HCT116 (cell line): ENCODE data around the gene ACER3. TPM values are rescaled to one million over a fixed set of nuclear protein-coding genes. Genes with fewer than 3 reads are reported as not detected.

Source experiments
- ATAC-seq: fragments of 200-7000 bp; cut with Tn5 transposase; 2 replicates; pipeline ENCODE4 v1.9.1; 2020; ENCODE audit warnings: mild to moderate bottlenecking, moderate library complexity
- BruUV-seq: library from RNA; stranded (reverse); fragments of 400-500 nt; replicated peaks from 2 replicates; lab custom pipeline; 2021; lab: Mats Ljungman, UMichigan
- CTCF ChIA-PET: fragments of 300-600 bp; sonication (Branson Sonifier 250); formaldehyde crosslinking; loops from one replicate; lab custom pipeline; 2021; ENCODE audit warnings: antibody characterized with exemption; lab: Charles Lee
- POLR2A ChIA-PET: fragments of 300-600, 350-600 bp; sonication (Branson Sonifier 250); formaldehyde crosslinking; loops from one replicate; lab custom pipeline; 2021; ENCODE audit warnings: antibody characterized with exemption; lab: Charles Lee
- RAD21 ChIA-PET, 2 experiments: fragments of 300-600 bp; sonication (Branson Sonifier 250); formaldehyde crosslinking; loops; one replicate each; lab custom pipeline; 2023; ENCODE audit warnings: low total read pairs in 2 of 2; ENCODE audit not compliant: uncharacterized antibody in 2 of 2, unreplicated experiment in 2 of 2, low non-redundant PET in 1 of 2; lab: Charles Lee
- DNase-seq: peaks from one replicate; pipeline ENCODE4 v3.0.0-alpha.2; 2010; ENCODE audit warnings: low read depth, low spot score
- H2AFZ ChIP-seq: fragments of 200-600 bp; shearing (Covaris generic), sonication (generic); 2 replicates; pipeline ENCODE4 v1.6.1; 2017; ENCODE audit warnings: low read depth, mixed run types, mixed read lengths, antibody characterized with exemption, low read length; ENCODE audit not compliant: poor library complexity, severe bottlenecking
- H3K27ac ChIP-seq: 2 replicates; pipeline ENCODE4 v1.5.1; 2012; ENCODE audit warnings: low read depth, low read length
- H3K27me3 ChIP-seq: fragments of 200-600 bp; sonication (generic); 2 replicates; pipeline ENCODE4 v1.6.1; 2016; ENCODE audit warnings: mixed run types, low read length, mixed read lengths; ENCODE audit not compliant: insufficient read depth
- H3K36me3 ChIP-seq, 2 experiments: fragments of 200-500 bp in 1 of 2; fragments of 200-600 bp in 1 of 2; sonication (Bioruptor generic) in 1 of 2; sonication (generic) in 1 of 2; 2 replicates each; pipeline versions ENCODE4 v1.5.1 to v1.6.1; 2014 to 2016; ENCODE audit warnings: low read length in 2 of 2, inconsistent platforms in 1 of 2, mixed read lengths in 1 of 2, mixed run types in 1 of 2; ENCODE audit not compliant: insufficient read depth in 2 of 2, control insufficient read depth in 1 of 2
- H3K4me1 ChIP-seq, 2 experiments: fragments of 200-600 bp in 1 of 2; sonication (generic) in 1 of 2; 2 replicates each; pipeline versions ENCODE4 v1.5.1 to v1.6.1; 2012 to 2017; ENCODE audit warnings: low read length in 2 of 2, inconsistent platforms in 1 of 2, mild to moderate bottlenecking in 1 of 2, mixed read lengths in 1 of 2, mixed run types in 1 of 2, moderate library complexity in 1 of 2; ENCODE audit not compliant: insufficient read depth in 2 of 2, control insufficient read depth in 1 of 2
- H3K4me2 ChIP-seq: fragments of 200-600 bp; sonication (generic); 2 replicates; pipeline ENCODE4 v1.6.1; 2017; ENCODE audit warnings: mixed run types, low read length, mixed read lengths
- H3K4me3 ChIP-seq, 2 experiments: fragments of 200-600 bp in 1 of 2; sonication (generic) in 1 of 2; replicated peaks in 1 of 2; 2 replicates each; pipeline ENCODE4 v1.5.1; 2011 to 2016; ENCODE audit warnings: low read length in 2 of 2, control low read depth in 1 of 2, low read depth in 1 of 2, mild to moderate bottlenecking in 1 of 2, mixed read lengths in 1 of 2, mixed run types in 1 of 2
- H3K79me2 ChIP-seq: fragments of 200-600 bp; sonication (generic); 2 replicates; pipeline ENCODE4 v1.6.1; 2017; ENCODE audit warnings: mild to moderate bottlenecking, mixed run types, low read length, moderate library complexity, mixed read lengths; ENCODE audit not compliant: insufficient read depth
- H3K9ac ChIP-seq: fragments of 200-600 bp; sonication (generic); 2 replicates; pipeline ENCODE4 v1.6.1; 2016; ENCODE audit warnings: low read length, mixed read lengths
- H3K9me2 ChIP-seq: fragments of 200-600 bp; sonication (generic), shearing (Covaris generic); 2 replicates; pipeline ENCODE4 v1.6.1; 2017; ENCODE audit warnings: mixed run types, mild to moderate bottlenecking, moderate library complexity; ENCODE audit not compliant: insufficient read depth
- H3K9me3 ChIP-seq, 2 experiments: fragments of 200-500 bp in 1 of 2; fragments of 200-600 bp in 1 of 2; sonication (Bioruptor generic) in 1 of 2; sonication (generic) in 1 of 2; 2 replicates each; pipeline ENCODE4 v1.6.1; 2014 to 2017; ENCODE audit warnings: low read length in 2 of 2, mixed read lengths in 2 of 2, inconsistent platforms in 1 of 2, low read depth in 1 of 2, mild to moderate bottlenecking in 1 of 2, mixed run types in 1 of 2, moderate library complexity in 1 of 2; ENCODE audit not compliant: control insufficient read depth in 1 of 2, insufficient read depth in 1 of 2
- H4K20me1 ChIP-seq: fragments of 200-600 bp; sonication (generic), shearing (Covaris generic); 2 replicates; pipeline ENCODE4 v1.6.1; 2017; ENCODE audit warnings: mixed run types, mild to moderate bottlenecking, moderate library complexity; ENCODE audit not compliant: insufficient read depth
- ATF3 ChIP-seq: IDR thresholded peaks from 2 replicates; pipeline ENCODE4 v1.6.1; 2012
- CBX3 ChIP-seq: IDR thresholded peaks from 2 replicates; pipeline ENCODE4 v1.6.1; 2012; ENCODE audit warnings: low read depth
- CTCF ChIP-seq, 3 experiments: fragments of 200-600 bp in 1 of 3; sonication (generic) in 1 of 3; IDR thresholded peaks in 2 of 3; conservative IDR thresholded peaks in 1 of 3; 2 replicates each; pipeline ENCODE4 v1.5.1; 2012 to 2017; ENCODE audit warnings: low read depth in 2 of 3, low read length in 2 of 3, antibody characterized with exemption in 1 of 3, borderline replicate concordance in 1 of 3, control low read depth in 1 of 3, mild to moderate bottlenecking in 1 of 3, mixed read lengths in 1 of 3, mixed run types in 1 of 3, moderate library complexity in 1 of 3; ENCODE audit not compliant: insufficient read depth in 1 of 3
- EGR1 ChIP-seq: IDR thresholded peaks from 2 replicates; pipeline ENCODE4 v1.6.1; 2012; ENCODE audit warnings: low read depth
- ELF1 ChIP-seq: IDR thresholded peaks from 2 replicates; pipeline ENCODE4 v1.6.1; 2012; ENCODE audit warnings: low read depth, borderline replicate concordance
- EZH2 ChIP-seq: fragments of 200-600 bp; sonication (generic); IDR thresholded peaks from 2 replicates; pipeline ENCODE4 v1.6.1; 2017; ENCODE audit warnings: antibody characterized with exemption, mixed run types
- EZH2phosphoT487 ChIP-seq: fragments of 200-600 bp; IDR thresholded peaks from 2 replicates; pipeline ENCODE4 v1.6.1; 2018; ENCODE audit warnings: antibody characterized with exemption, borderline replicate concordance
- FOSL1 ChIP-seq: IDR thresholded peaks from 2 replicates; pipeline ENCODE4 v1.6.1; 2012; ENCODE audit warnings: low read depth
- MAX ChIP-seq: IDR thresholded peaks from 2 replicates; pipeline ENCODE4 v1.6.1; 2012
- POLR2A ChIP-seq: IDR thresholded peaks from 2 replicates; pipeline ENCODE4 v1.7.0; 2011; ENCODE audit warnings: borderline replicate concordance; ENCODE audit not compliant: insufficient read depth, insufficient read length; ENCODE audit errors: extremely low read depth
- POLR2AphosphoS5 ChIP-seq: IDR thresholded peaks from 2 replicates; pipeline ENCODE4 v1.6.1; 2011; ENCODE audit warnings: mild to moderate bottlenecking, low read depth, low read length, moderate library complexity
- RAD21 ChIP-seq: IDR thresholded peaks from 2 replicates; pipeline ENCODE4 v1.6.1; 2012; ENCODE audit warnings: low read depth, mild to moderate bottlenecking
- SIN3A ChIP-seq: IDR thresholded peaks from 2 replicates; pipeline ENCODE4 v1.6.1; 2012; ENCODE audit warnings: low read depth
- SP1 ChIP-seq: IDR thresholded peaks from 2 replicates; pipeline ENCODE4 v1.6.1; 2012; ENCODE audit warnings: low read depth
- SRF ChIP-seq: IDR thresholded peaks from 2 replicates; pipeline ENCODE4 v1.6.1; 2012; ENCODE audit warnings: low read depth
- YY1 ChIP-seq: IDR thresholded peaks from 2 replicates; pipeline ENCODE4 v1.6.1; 2011; ENCODE audit warnings: low read length, low read depth, moderate library complexity, mild to moderate bottlenecking; ENCODE audit not compliant: insufficient replicate concordance; ENCODE audit errors: extremely low read depth
- ZBTB33 ChIP-seq: IDR thresholded peaks from 2 replicates; pipeline ENCODE4 v1.6.1; 2011; ENCODE audit warnings: mild to moderate bottlenecking, low read length, moderate library complexity; ENCODE audit not compliant: insufficient replicate concordance; ENCODE audit errors: extremely low read depth
- ZFX ChIP-seq: fragments of 450-650 bp; IDR thresholded peaks from 2 replicates; pipeline ENCODE4 v1.6.1; 2017
- ZNF274 ChIP-seq: fragments of 200-500 bp; sonication (Bioruptor generic); IDR thresholded peaks from 2 replicates; pipeline ENCODE4 v1.6.1; 2014; ENCODE audit warnings: mild to moderate bottlenecking, low read depth, low read length, inconsistent platforms
- intact Hi-C: fragments of 100-400 bp; cut with micrococcal nuclease; formaldehyde crosslinking; loops from 2 replicates; pipeline ENCODE4 v1.10.0; 2022
- total RNA-seq: library from RNA; stranded (reverse); gene quantifications from one replicate; pipeline ENCODE4 v1.2.1, GENCODE V29; 2021; ENCODE audit not compliant: unreplicated experiment

Gene ACER3
- total RNA-seq, 1 experiment from 2014 or later = 19.1 TPM

GRCh38 chr11:76999597-76999996, 138.9 kb downstream of the ACER3 start:
- H2AFZ ChIP-seq = no peak overlapping the region
- no peak overlapping the region for H3K9ac ChIP-seq
- ChIA-PET CTCF (no interaction called here), POLR2A (no interaction called here), RAD21 (no interaction called here)
- DNase-seq (no peak), ATAC-seq (no peak)
- H3K79me2 ChIP-seq = no peaks in the 10 kb centered on the region
- no peaks in the 10 kb centered on the region for H4K20me1 ChIP-seq
- H3K27ac ChIP-seq = no peak overlapping the region
- no peaks in the 10 kb centered on the region for H3K9me3 ChIP-seq
- BruUV-seq = no TSS peak
- H3K4me1 ChIP-seq = no peaks in the 10 kb centered on the region
- H3K4me2 ChIP-seq = no peak overlapping the region
- intact Hi-C loops = no loop called here
- no peaks in the 10 kb centered on the region for H3K36me3 ChIP-seq
- TF ChIP-seq ATF3 = no peak
- TF ChIP-seq SRF = no peak
- no peak for TF ChIP-seq POLR2A
- TF ChIP-seq SIN3A = no peak
- no peak for TF ChIP-seq EZH2
- TF ChIP-seq ZNF274 = no peak
- no peak for TF ChIP-seq ZBTB33
- TF ChIP-seq EZH2phosphoT487 = no peak
- TF ChIP-seq FOSL1 = no peak
- no peak for TF ChIP-seq ELF1
- no peak for TF ChIP-seq YY1
- TF ChIP-seq EGR1 = no peak
- no peak for TF ChIP-seq SP1
- no peak for TF ChIP-seq RAD21
- no peak for TF ChIP-seq CTCF (IDR thresholded peaks at IDR 0.05 in 2 of 3, conservative IDR thresholded peaks at IDR 0.05 in 1 of 3; ENCODE audit: borderline replicate concordance in 1 of 3, insufficient read depth in 1 of 3, low read depth in 2 of 3, low read length in 2 of 3)
- no peak for TF ChIP-seq ZFX
- TF ChIP-seq POLR2AphosphoS5 = no peak
- no peak for TF ChIP-seq CBX3
- TF ChIP-seq MAX = no peak
- H3K9me2 ChIP-seq = no peaks in the 10 kb centered on the region
- no peak overlapping the region for H3K4me3 ChIP-seq
- no peaks in the 10 kb centered on the region for H3K27me3 ChIP-seq
